DND-41 (cell line): ENCODE measurements around the gene POU2F3.

Experiments
- CTCF ChIP-seq: IDR thresholded peaks from 2 replicates; pipeline ENCODE4 v1.5.1; 2012; ENCODE audit warnings: borderline replicate concordance, low read length, moderate library complexity, mild to moderate bottlenecking; ENCODE audit not compliant: poor library complexity, severe bottlenecking; ENCODE audit errors: extremely low read depth
- EZH2 ChIP-seq: IDR thresholded peaks from 3 replicates; pipeline ENCODE4 v1.6.1; 2012; ENCODE audit warnings: borderline replicate concordance, low read depth, mild to moderate bottlenecking, moderate library complexity, low read length, inconsistent platforms; ENCODE audit not compliant: severe bottlenecking

DNA sequence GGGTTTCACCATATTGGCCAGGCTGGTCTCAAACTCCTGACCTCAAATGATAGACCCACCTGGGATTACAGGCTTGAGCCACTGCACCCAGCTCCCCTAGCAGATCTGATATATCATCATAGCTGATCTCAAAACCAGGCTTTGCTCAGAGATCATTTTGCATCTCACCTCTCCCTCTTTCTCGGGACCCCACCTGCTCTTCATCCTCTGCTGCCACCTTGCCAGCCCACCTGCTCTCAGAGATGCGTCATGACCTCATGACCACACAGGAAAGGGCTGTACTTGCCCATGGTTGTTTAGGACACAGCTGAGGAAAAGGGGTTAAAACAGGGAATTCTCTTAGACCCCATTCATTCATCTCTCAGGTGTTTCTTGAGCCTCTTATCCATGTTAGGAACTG is 27.4 kb downstream of the POU2F3 start:
- TF ChIP-seq CTCF (no peak), EZH2 (no peak)
